ENCODE results near the gene FAM83C. TPM values are rescaled to one million over a fixed set of nuclear protein-coding genes. Genes with fewer than 3 reads are reported as not detected.

Gene FAM83C
- polyA plus RNA-seq, 2 of the 4 experiments (the other 2 are of a cell fraction) = not detected

DNA sequence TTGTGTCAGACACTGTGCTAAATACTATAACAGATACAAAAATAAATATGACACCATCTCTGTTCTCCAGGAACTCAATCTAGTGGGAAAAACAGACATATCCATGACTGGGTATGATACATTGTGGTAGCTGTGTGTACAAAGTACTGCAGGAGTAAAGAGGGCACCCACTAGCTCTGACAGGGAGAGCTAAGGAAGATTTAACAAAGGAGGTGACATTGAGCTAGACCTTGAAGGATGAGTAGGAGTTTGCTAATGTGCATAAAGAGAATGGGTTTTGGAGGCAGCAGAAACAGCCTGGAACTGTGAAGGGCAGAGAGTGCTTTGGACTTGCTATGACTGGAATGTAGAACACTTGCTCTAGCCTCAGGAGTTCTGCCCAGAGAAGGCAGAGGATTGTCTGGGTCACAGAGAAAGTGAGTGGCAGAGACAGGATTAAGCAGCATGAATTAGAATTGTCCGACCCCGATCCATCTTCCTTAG is 51.4 kb downstream of the FAM83C start (continued):
- TF ChIP-seq POLR2AphosphoS2 (conservative IDR thresholded peaks at IDR 0.05; ENCODE audit: low read length) (no peak), CTCF (IDR thresholded peaks at IDR 0.05) (no peak), JUN (IDR thresholded peaks at IDR 0.05) (no peak), ATOH8 (CRISPR knock-in tag; IDR thresholded peaks at IDR 0.05; ENCODE audit: low read depth) (no peak), MYC (IDR thresholded peaks at IDR 0.05; ENCODE audit: borderline replicate concordance, low read length) (no peak), MAZ (IDR thresholded peaks at IDR 0.05; ENCODE audit: borderline replicate concordance, low read depth, low read length) (no peak)

- peaks cover 32% of the 10 kb centered on the region for H3K4me1 ChIP-seq
- ATAC-seq (no peak), FAIRE-seq (no peak), DNase-seq (ENCODE audit: low read depth in 1 of 2, low spot score in 1 of 2) (no peak)
- H3K27ac ChIP-seq = peak overlapping the region in 1 of 2 experiments; percentile 67; a peak in 3 of 6 replicates
- no peak overlapping the region for H3K4me3 ChIP-seq
- CTCF ChIA-PET = interaction anchor here (0.6 to 4.0 kb wide), 8 partner anchors 9 to 135 kb away, joined by 3 to 17 read pairs (median 4); partner anchors contain the start of gene MMP24
- H3K9me3 ChIP-seq = no peaks in the 10 kb centered on the region
- WGBS (ENCODE audit: missing lambda C conversion rate) = 78% methylated on average over 5 of the region's 5 CpGs
- POLR2A ChIA-PET = no interaction called here
- H3K4me2 ChIP-seq = no peak overlapping the region
- TF ChIP-seq CHD2 (IDR thresholded peaks at IDR 0.05; ENCODE audit: low read length, partially characterized antibody) = no peak
- no peak for TF ChIP-seq REST (IDR thresholded peaks at IDR 0.05)
- no peak for TF ChIP-seq HOXB13 (CRISPR knock-in tag; IDR thresholded peaks at IDR 0.05; ENCODE audit: low read depth)
- TF ChIP-seq MYC (IDR thresholded peaks at IDR 0.05; ENCODE audit: borderline replicate concordance, low read length) = no peak
- no peak for TF ChIP-seq NR3C1 (IDR thresholded peaks at IDR 0.05)
- no peak for TF ChIP-seq ZSCAN20 (CRISPR knock-in tag; IDR thresholded peaks at IDR 0.05)
- no peak for TF ChIP-seq EHMT2 (IDR thresholded peaks at IDR 0.05; ENCODE audit: low read depth)
- TF ChIP-seq, protein P1, sequence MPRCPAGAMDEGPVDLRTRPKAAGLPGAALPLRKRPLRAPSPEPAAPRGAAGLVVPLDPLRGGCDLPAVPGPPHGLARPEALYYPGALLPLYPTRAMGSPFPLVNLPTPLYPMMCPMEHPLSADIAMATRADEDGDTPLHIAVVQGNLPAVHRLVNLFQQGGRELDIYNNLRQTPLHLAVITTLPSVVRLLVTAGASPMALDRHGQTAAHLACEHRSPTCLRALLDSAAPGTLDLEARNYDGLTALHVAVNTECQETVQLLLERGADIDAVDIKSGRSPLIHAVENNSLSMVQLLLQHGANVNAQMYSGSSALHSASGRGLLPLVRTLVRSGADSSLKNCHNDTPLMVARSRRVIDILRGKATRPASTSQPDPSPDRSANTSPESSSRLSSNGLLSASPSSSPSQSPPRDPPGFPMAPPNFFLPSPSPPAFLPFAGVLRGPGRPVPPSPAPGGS (IDR thresholded peaks at IDR 0.05) = no peak
- TF ChIP-seq EHF (CRISPR knock-in tag; IDR thresholded peaks at IDR 0.05) = no peak
- TF ChIP-seq SREBF2 (IDR thresholded peaks at IDR 0.05) = no peak
- TF ChIP-seq HMGXB4 (CRISPR knock-in tag; IDR thresholded peaks at IDR 0.05; ENCODE audit: borderline replicate concordance) = no peak
- TF ChIP-seq HDAC2 (IDR thresholded peaks at IDR 0.05) = no peak
These were observed 52.0 kb downstream of the FAM83C start for GRCh38 chr20:35240083-35240810.

Measured in A549 (cell line).